DND-41 (cell line): Measurements from ENCODE around the gene RUFY3.
"Not testable (repeated sequence)": the region's sequence is repeated elsewhere in the genome, so short reads cannot be mapped to it uniquely, and the experiment has no call there.

Source experiments
- ATAC-seq: fragments of 200-7000 bp; cut with Tn5 transposase; 3 replicates; pipeline ENCODE4 v1.9.1; 2021; ENCODE audit warnings: low read depth; ENCODE audit not compliant: insufficient read depth
- DNase-seq: peaks from one replicate; pipeline ENCODE4 v3.0.0-alpha.2; 2020
- H2AFZ ChIP-seq: 2 replicates; pipeline ENCODE4 v1.6.0; 2012; ENCODE audit warnings: low read depth, low read length
- H3K27ac ChIP-seq: 2 replicates; pipeline ENCODE4 v1.5.1; 2012; ENCODE audit warnings: low read length, inconsistent platforms
- H3K27me3 ChIP-seq: fragments of 200-600 bp; sonication (generic); 2 replicates; pipeline ENCODE4 v1.6.0; 2012; ENCODE audit warnings: low read length, mild to moderate bottlenecking, inconsistent platforms; ENCODE audit not compliant: insufficient read depth, poor library complexity
- H3K36me3 ChIP-seq: 2 replicates; pipeline ENCODE4 v1.5.1; 2012; ENCODE audit warnings: low read length, inconsistent platforms; ENCODE audit not compliant: insufficient read depth
- H3K4me1 ChIP-seq: 2 replicates; pipeline ENCODE4 v1.5.1; 2012; ENCODE audit warnings: mild to moderate bottlenecking, low read length; ENCODE audit not compliant: insufficient read depth
- H3K4me2 ChIP-seq: 2 replicates; pipeline ENCODE4 v1.6.0; 2012; ENCODE audit warnings: mild to moderate bottlenecking, moderate library complexity, low read length, inconsistent platforms; ENCODE audit not compliant: insufficient read depth
- H3K4me3 ChIP-seq, 2 experiments: fragments of 200-600 bp in 1 of 2; shearing (Covaris generic) in 1 of 2; 2 replicates each; pipeline ENCODE4 v1.5.1; 2012 to 2016; ENCODE audit warnings: inconsistent platforms in 2 of 2, low read length in 2 of 2, mild to moderate bottlenecking in 2 of 2, low read depth in 1 of 2, moderate library complexity in 1 of 2
- H3K79me2 ChIP-seq: 2 replicates; pipeline ENCODE4 v1.6.0; 2012; ENCODE audit warnings: low read length, inconsistent platforms; ENCODE audit not compliant: insufficient read depth
- H3K9ac ChIP-seq: 2 replicates; pipeline ENCODE4 v1.6.0; 2012; ENCODE audit warnings: low read depth, mild to moderate bottlenecking, inconsistent platforms, low read length, moderate library complexity
- H3K9me3 ChIP-seq: 2 replicates; pipeline ENCODE4 v1.5.1; 2012; ENCODE audit warnings: low read length, moderate library complexity, mild to moderate bottlenecking, inconsistent platforms; ENCODE audit not compliant: insufficient read depth, severe bottlenecking
- H4K20me1 ChIP-seq: 2 replicates; pipeline ENCODE4 v1.6.0; 2012; ENCODE audit warnings: low read length; ENCODE audit not compliant: insufficient read depth
- EZH2 ChIP-seq: IDR thresholded peaks from 3 replicates; pipeline ENCODE4 v1.6.1; 2012; ENCODE audit warnings: borderline replicate concordance, low read depth, mild to moderate bottlenecking, moderate library complexity, low read length, inconsistent platforms; ENCODE audit not compliant: severe bottlenecking
- TF ChIP-seq, protein P1 (sequence below): IDR thresholded peaks from 2 replicates; pipeline ENCODE4 v1.5.1; 2012; ENCODE audit warnings: borderline replicate concordance, low read length, moderate library complexity, mild to moderate bottlenecking; ENCODE audit not compliant: poor library complexity, severe bottlenecking; ENCODE audit errors: extremely low read depth

RUFY3 gene

DNA sequence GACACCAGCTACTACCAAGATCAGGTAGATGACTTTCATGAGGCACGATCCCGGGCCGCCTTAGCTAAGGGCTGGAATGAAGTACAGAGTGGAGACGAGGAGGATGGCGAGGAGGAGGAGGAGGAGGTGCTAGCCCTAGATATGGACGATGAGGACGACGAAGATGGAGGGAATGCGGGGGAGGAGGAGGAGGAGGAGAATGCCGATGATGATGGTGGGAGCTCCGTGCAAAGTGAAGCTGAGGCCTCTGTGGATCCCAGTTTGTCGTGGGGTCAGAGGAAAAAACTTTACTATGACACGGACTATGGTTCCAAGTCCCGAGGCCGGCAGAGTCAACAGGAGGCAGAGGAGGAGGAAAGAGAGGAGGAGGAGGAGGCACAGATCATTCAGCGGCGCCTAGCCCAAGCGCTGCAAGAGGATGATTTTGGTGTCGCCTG, 33.0 kb upstream of the RUFY3 start:
- no peak for TF ChIP-seq EZH2
- TF ChIP-seq, protein P1, sequence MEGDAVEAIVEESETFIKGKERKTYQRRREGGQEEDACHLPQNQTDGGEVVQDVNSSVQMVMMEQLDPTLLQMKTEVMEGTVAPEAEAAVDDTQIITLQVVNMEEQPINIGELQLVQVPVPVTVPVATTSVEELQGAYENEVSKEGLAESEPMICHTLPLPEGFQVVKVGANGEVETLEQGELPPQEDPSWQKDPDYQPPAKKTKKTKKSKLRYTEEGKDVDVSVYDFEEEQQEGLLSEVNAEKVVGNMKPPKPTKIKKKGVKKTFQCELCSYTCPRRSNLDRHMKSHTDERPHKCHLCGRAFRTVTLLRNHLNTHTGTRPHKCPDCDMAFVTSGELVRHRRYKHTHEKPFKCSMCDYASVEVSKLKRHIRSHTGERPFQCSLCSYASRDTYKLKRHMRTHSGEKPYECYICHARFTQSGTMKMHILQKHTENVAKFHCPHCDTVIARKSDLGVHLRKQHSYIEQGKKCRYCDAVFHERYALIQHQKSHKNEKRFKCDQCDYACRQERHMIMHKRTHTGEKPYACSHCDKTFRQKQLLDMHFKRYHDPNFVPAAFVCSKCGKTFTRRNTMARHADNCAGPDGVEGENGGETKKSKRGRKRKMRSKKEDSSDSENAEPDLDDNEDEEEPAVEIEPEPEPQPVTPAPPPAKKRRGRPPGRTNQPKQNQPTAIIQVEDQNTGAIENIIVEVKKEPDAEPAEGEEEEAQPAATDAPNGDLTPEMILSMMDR, result no peak
- H3K27me3 ChIP-seq, result no peaks in the 10 kb centered on the region
- ATAC-seq (peak; percentile 3; the same call in 2 of the 3 replicates), DNase-seq (no peak)
- H3K27ac ChIP-seq, result peak overlapping the region; percentile 98
- H3K9me3 ChIP-seq, result no peaks in the 10 kb centered on the region
- H3K79me2 ChIP-seq, result peaks cover 76% of the 10 kb centered on the region
- peak overlapping the region; percentile 54 for H2AFZ ChIP-seq
- H4K20me1 ChIP-seq, result peaks cover 32% of the 10 kb centered on the region
- H3K9ac ChIP-seq, result peak overlapping the region; percentile 95
- H3K4me1 ChIP-seq, result peaks cover 69% of the 10 kb centered on the region
- peak overlapping the region; percentile 90 for H3K4me2 ChIP-seq
- peaks cover 47% of the 10 kb centered on the region for H3K36me3 ChIP-seq
- H3K4me3 ChIP-seq, result peak overlapping the region; percentile 49 to 71

DNA sequence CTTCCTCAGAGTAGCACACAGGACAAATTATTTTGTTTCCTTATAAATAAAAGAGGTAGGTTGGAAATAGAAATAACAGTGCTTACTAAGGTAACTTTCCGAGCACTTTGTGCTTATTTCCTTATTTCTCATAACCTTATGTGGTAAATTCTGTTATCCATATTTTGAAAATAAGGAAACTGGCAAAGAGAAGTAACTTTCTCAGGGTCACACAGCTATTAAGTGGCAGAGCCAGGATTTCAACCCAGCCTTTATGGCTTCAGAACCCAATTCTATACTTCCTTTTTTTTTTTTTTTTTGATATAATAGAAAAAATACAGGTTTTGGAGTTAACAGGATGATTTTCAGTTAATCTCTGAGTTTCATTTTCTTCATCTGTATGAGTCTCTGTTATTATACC, 30.1 kb upstream of the RUFY3 start:
- H3K36me3 ChIP-seq, result peaks cover 55% of the 10 kb centered on the region
- ATAC-seq, result no peak
- H3K9ac ChIP-seq, result peak overlapping the region; percentile 95

DNA sequence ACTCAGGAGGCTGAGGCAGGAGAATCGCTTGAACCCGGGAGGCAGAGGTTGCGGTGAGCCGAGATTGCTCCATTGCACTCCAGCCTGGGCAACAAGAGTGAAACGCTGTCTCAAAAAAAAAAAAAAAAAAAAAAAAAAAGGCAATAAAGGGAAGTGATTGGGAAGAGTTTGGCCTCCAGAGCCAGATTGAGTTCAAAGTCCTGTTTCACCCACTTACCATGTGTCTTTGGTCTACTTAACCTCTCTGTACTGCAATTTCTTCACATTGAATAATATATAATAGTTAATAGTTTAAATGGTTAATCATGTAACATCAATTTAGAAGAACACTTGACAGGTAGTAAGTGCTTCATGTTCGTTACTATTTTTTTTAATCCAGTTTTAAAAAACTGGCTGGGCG, 27.1 kb upstream of the RUFY3 start:
- not testable (repeated sequence) for H3K9ac ChIP-seq, H3K4me2 ChIP-seq, DNase-seq, H3K27ac ChIP-seq, H3K9me3 ChIP-seq, H3K27me3 ChIP-seq, H2AFZ ChIP-seq, ATAC-seq, H3K4me3 ChIP-seq
- H4K20me1 ChIP-seq, result peaks cover 21% of the 10 kb centered on the region; the same call in 1 of the 2 replicates
- H3K79me2 ChIP-seq, result peaks cover 54% of the 10 kb centered on the region
- peaks cover 34% of the 10 kb centered on the region for H3K4me1 ChIP-seq
- H3K36me3 ChIP-seq, result peaks cover 43% of the 10 kb centered on the region

More for the DNA sequence above, 30.1 kb upstream of the RUFY3 start:
- H3K9me3 ChIP-seq, result no peaks in the 10 kb centered on the region
- H3K4me2 ChIP-seq, result peak overlapping the region; percentile 90
- DNase-seq, result no peak
- peaks cover 83% of the 10 kb centered on the region for H3K79me2 ChIP-seq
- no peak overlapping the region for H2AFZ ChIP-seq
- TF ChIP-seq, protein P1, result no peak
- no peak for TF ChIP-seq EZH2
- no peaks in the 10 kb centered on the region for H3K27me3 ChIP-seq
- H3K4me1 ChIP-seq, result peaks cover 53% of the 10 kb centered on the region
- peak overlapping the region in 1 of 2 experiments; percentile 71; a peak in 1 of 4 replicates for H3K4me3 ChIP-seq
- peaks cover 32% of the 10 kb centered on the region for H4K20me1 ChIP-seq
- no peak overlapping the region for H3K27ac ChIP-seq

DNA sequence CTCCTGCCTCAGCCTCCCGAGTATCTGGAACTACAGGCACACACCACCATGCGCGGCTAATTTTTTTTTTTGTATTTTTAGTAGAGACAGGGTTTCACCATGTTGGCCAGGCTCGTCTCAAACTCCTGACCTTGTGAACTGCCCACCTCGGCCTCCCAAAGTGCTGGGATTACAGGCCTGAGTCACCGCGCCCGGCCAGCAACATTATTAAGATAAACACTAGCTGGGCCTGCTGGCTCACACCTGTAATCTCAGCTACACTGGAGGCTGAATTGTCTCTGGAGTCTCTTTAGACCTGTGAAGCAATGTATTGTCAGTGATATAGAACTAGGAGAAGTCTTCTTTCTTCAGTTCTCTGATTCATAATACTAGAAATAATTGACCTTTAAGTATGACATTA, 23.3 kb upstream of the RUFY3 start:
- not testable (repeated sequence) for H4K20me1 ChIP-seq, H3K36me3 ChIP-seq, H3K27ac ChIP-seq, H3K4me2 ChIP-seq, H3K27me3 ChIP-seq, ATAC-seq, H3K9me3 ChIP-seq, H3K9ac ChIP-seq, DNase-seq, H2AFZ ChIP-seq, H3K4me3 ChIP-seq
- peaks cover 26% of the 10 kb centered on the region for H3K79me2 ChIP-seq
- H3K4me1 ChIP-seq, result peaks cover 12% of the 10 kb centered on the region
